Esophagus squamous epithelium (tissue), 4 donors: ENCODE results near the gene DDIT4.

Experiments used
- POLR2A ChIP-seq, 4 donors: fragments of 450-650 bp; IDR thresholded peaks; one replicate each; pipeline ENCODE4 v1.6.1; 2017; ENCODE audit warnings: antibody characterized with exemption in 4 of 4, mild to moderate bottlenecking in 4 of 4, moderate library complexity in 3 of 4
- TF ChIP-seq, protein P1 (sequence below), 6 experiments: fragments of 450-650 bp in 4 of 6; fragments of 200-600 bp in 2 of 6; sonication (generic) in 2 of 6; IDR thresholded peaks; one replicate each; pipeline ENCODE4 v1.5.1; 2016 to 2019; ENCODE audit warnings: antibody characterized with exemption in 6 of 6, mild to moderate bottlenecking in 4 of 6, moderate library complexity in 4 of 6

DNA sequence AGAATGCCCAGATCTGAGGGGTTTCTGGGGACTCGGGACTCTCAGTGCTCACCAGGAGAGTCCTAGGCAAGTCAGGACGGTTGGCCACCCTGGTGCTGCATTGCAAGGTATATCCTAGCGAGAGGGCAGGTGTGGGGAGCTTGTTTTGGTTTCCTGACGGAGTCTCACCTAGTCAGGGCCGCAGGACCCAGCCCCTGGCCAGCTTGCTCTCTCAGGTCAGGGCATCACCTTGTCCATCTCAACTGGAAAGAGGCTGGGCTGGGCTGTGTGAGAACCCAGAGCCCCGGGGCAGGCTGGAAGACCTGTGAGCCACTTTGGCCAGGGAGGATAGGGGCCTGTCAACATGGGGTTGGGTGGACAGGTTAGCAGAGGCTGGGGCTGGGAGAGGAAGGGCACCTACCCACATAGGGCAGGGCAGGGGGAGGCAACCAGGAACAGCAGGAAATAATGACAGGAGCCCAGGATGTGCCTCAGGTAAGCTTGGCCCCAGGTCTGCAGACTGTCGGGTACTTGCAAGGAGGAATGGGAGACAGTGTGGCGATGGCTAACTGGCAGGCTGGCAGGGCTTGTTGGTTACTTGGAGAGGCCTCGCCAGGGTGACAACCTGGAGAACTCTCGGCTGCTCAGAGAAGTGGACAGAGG is 49.5 kb downstream of the DDIT4 start:
- TF ChIP-seq, protein P1, sequence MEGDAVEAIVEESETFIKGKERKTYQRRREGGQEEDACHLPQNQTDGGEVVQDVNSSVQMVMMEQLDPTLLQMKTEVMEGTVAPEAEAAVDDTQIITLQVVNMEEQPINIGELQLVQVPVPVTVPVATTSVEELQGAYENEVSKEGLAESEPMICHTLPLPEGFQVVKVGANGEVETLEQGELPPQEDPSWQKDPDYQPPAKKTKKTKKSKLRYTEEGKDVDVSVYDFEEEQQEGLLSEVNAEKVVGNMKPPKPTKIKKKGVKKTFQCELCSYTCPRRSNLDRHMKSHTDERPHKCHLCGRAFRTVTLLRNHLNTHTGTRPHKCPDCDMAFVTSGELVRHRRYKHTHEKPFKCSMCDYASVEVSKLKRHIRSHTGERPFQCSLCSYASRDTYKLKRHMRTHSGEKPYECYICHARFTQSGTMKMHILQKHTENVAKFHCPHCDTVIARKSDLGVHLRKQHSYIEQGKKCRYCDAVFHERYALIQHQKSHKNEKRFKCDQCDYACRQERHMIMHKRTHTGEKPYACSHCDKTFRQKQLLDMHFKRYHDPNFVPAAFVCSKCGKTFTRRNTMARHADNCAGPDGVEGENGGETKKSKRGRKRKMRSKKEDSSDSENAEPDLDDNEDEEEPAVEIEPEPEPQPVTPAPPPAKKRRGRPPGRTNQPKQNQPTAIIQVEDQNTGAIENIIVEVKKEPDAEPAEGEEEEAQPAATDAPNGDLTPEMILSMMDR (IDR thresholded peaks at IDR 0.05), result no peak
- no peak for TF ChIP-seq POLR2A (IDR thresholded peaks at IDR 0.05)
